ENCODE measurements around the gene CDC42EP1.
"Not testable (repeated sequence)": the region's sequence is repeated elsewhere in the genome, so short reads cannot be mapped to it uniquely, and the experiment has no call there.

The CDC42EP1 gene

DNA sequence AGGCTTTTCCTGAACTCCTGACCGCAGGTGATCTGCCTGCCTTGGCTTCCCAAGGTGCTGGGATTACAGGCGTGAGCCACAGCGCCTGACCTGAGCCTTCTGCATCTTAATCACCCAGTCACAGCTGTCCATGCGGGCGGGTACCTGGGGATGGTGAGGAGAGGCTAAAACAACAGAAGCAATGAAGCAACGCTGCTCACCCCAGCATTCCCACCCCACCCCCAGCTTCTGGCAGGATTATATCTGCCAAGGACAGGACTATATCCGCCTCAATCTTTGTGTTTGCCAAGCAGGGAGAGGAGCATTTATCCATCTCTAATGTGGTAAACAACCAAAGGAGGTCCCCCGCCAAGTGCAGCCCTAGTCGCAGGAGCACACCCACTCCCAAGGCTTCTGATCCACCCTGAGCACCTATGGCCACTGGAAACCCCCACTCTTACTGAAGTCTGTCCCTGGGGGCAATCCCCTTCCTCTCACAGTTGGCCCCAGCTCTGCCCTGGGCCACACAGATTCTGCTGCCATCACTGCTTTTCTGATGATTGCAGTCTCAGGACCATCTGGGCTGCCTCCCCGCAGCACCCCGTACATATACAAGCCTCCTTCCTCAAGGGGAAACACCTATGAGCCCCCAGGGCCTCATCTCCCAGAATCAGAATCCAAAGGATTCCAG, 28.4 kb downstream of the CDC42EP1 start:
- DNase-seq = no peak

DNA sequence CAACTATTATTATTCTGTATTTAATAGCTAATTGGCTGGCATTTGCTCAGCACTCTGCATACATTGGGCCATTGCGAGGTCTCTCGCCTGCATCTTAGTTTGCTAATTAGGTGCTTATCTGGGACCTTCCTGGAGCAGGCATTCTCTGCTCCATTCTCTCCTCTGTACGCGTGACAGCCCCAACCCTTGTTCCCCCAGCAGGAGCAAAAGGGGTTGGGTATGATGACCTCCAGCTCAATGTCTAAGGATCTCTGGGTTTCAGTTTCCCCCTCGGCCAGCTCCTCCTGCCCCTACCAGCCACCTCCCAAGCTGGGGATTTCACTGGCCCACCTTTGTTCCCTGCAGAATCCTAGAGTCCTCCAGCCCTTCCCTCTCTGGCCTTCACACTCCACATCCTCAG, 29.4 kb downstream of the CDC42EP1 start:
- DNase-seq = no peak

DNA sequence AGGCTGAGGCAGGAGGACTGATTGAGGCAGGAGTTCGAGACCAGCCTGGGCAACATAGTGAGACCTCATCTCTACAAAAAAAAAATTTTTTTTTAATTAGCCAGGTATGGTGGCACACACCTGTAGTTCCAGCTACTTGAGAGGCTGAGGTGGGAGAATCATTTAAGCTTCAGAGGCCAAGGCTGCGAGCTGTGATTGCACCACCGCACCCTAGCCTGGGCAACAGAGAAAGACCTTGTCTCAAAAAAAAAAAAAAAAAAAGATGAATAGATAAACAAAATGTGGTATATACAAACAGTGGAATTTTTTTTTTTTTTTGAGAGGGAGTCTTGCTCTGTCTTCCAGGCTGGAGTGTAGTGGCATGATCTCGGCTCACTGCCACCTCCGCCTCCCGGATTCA, 30.8 kb downstream of the CDC42EP1 start:
- not testable (repeated sequence) for DNase-seq

DNA sequence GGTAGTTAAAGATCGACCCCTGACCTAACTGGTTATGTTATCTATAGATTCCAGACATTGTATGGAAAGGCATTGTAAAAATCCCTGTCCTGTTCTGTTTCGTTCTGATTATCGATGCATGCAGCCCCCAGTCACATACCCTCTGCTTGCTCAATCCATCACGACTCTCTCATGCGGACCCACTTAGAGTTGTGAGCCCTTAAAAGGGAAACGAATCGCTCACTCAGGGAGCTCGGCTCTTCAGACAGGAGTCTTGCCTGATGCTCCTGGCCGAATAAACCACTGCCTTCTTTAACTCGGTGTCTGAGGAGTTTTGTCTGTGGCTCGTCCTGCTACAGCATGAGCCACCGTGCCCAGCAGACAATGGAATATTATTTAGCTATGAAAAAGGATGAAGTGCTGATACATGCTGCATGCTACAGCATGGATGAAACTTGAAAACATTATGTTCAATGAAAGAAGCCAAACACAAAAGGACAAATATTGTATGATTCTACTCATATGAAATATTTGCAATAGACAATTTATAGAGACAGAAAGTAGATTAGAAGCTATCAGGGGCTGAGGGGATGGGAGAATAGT, 31.6 kb downstream of the CDC42EP1 start:
- DNase-seq = no peak

DNA sequence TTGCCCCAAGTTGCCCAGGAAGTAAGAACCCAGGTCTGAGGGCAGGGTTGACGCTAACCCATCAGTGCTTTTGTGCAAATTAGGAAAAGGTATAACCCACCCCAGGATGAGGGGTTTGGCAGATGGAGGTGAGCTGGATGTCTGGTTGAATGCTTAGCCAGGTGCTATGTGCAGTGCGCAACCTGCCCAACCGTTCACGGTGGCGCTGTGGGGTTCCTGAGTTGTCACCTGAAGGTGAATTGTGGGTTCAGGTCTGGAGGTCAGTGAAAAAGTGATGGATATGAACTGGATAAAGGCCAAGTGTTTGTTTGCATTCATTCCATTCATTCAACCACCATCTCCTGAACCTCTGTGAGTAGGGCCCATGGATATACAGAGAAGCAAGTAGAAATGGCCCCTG, 34.0 kb downstream of the CDC42EP1 start:
- no peak for DNase-seq

DNA sequence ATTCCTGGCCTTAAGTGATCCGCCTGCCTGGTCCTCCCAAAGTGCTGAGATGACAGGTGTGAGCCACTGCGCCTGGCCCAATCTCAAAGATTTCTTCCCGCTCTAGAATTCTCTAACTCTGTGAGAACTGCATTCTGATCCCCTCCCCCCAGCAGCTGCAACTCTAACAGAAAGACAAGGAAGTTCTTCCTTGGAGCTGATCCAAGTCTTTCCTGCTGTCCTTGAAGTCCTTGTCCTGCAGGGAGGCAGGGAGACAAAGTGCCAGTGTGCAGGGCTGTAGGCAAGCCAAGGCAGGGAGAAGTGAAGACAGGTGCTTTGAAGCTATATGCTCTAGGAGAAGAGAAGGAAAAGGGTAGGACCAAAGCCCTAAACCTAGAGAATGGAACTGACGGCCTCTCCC, 38.9 kb downstream of the CDC42EP1 start:
- DNase-seq = no peak

DNA sequence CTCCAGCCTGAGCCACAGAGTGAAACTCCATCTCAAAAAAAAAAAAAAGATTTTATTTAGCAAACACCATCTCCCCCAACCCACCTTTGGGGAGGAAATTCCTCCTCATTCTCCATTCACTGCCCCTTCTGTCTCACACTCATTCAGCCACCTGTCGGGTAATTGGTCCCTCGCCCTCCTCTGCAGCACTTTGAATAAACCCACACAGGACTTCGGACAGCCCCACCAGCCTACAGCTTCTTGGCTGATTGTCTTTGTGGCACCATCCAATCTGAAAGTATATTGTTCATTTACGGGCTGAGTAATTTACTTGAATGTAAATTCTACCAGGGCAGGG, 40.9 kb downstream of the CDC42EP1 start:
- no peak for DNase-seq

DNA sequence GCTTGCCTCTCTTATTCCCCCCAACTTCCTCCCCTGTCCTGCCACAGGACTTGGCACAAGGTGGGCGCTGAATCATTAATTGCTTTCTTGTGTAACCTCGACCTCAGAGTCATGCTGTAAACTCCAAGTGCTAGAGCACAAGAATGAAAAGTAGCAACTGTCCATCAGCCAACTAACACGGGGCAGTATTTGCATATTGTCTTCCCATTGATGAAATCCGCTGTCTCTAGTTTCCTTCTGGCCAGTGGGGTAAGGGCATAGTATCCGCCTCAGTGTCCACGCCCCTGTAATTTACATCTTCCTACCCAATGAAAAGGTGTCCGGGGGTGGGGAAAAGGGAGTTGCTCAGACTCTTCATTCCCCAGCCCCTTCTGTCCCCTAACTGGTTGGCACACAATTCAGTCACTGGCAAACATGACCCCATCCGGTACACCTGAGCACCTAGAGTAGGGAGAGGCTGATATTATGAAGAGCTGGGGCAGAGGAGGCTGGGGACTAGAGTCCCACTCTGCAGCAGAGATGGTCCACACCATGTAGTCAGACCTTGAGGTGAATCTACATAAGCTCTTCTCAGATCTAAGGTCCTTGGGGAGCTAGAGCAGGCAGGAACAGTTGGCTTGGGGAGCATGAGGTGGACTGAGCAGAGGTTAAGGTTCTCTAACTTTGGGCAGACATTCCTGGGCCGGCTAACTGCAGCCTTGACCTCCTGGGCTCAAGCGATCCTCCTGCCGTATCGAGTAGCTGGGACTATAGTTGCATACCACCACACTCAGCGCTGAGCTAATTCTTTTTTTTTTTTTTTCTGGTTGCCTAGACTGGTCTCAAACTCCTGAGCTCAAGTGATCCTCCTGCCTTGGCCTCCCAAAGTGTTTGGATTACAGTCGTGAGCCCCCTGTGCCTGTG, 41.5 kb downstream of the CDC42EP1 start:
- DNase-seq = no peak

DNA sequence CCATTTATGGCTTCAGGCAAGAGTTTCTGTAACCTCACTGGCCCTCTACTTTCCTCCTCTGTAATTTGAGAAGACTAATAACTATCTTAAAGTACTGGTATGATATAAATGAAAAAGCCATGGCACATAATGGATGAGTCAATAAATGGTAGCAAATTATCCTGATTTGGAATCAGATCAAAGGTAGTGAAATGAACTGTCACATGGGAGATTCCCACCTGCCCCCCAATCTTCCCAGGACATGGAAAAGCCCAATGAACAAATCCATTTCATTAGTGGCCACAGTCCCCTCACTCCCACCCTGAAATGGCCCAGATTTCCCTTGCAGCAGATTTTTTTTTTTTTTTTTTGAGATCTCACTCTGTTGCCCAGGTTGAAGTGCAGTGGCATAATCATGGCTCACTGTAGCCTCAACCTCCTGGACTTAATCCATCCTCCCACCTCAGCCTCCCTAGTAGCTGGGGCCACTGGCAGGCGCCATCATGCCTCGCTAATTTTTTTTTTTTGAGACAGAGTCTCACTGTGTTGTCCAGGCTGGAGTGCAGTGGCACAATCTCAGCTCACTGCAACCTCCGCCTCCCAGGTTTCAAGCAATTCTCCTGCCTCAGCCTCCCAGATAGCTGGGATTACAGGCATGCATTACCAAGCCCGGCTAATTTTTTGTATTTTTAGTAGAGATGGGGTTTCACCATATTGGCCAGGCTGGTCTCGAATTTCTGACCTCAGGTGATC, 42.4 kb downstream of the CDC42EP1 start:
- DNase-seq = not testable (repeated sequence)

DNA sequence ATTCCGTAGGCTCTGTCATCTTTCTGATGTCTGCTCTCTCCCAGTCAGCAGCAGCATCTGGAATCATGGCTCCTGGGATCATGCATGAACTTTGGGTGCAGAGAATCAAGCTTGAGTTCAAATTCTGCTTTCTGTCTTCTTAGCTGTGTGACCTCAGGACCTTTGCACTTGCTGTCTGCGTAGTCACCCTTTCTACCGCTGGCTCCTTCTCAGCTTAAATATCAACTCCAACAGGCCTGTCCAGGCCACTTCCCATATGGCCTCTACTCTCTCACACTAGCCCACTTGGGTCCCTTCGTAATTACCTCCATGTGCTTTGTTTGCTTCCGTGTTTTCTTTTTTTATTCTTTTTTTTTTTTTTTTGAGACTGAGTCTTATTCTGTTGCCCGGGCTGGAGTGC, 43.8 kb downstream of the CDC42EP1 start:
- DNase-seq = no peak

DNA sequence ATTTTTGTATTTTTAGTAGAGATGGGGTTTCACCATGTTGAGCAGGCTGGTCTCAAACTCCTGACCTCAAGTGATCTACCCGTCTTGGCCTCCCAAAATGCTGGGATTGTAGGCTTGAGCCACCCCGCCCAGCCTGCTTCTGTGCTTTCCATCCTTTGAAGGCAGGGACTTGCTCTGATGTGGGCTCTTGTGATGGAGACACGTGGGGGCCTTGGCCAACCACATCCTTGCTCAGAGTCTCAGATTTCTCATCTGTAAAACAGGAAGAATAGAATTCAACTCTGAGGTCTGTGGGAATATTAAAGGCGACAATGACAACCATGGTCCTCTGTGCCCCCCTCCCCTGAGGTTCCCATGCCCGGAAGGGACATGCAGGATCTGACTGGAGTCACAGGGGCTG, 44.6 kb downstream of the CDC42EP1 start:
- DNase-seq = no peak

DNA sequence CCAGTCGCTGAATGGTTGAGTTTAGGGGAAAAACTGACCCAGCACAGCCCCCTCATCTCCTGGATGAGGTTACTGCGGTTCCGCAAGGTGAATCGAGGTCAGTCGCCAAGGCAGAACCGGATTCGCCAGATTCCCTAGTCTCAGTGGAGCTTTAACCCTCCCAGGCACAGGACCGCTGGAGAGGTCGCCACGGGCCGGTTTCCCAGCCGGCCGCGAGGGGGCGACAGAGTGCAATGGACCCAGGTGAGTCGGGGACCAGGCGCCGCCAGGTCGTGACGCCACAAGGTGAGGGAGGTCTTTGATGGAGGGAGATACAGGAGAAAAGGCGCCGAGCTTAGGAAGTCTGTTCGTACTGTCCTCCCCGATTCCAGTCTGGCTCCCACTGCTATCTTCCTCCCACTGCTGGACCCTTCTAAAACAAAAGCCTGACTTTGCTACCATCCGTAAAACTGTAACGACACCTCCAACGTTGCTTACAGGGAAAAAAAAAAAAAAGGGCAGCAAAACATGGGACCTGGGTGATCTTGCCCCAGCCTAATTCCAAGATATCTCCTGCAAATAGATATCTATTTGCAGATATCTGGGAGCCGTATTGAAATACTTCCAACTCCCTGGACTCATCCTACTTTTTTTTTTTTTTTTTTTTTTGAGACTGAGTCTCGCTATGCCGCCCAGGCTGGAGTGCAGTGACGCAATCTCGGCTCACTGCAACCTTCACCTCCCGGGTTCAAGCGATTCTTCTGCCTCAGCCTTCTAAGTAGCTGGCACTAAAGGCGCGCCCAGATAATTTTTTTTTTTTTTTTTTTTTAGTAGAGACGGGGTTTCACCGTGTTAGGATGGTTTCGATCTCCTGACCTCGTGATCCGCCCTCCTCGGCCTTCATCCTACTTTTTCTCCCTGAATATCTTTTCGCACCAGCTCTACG, 47.0 kb downstream of the CDC42EP1 start:
- peak; percentile 87 for DNase-seq

DNA sequence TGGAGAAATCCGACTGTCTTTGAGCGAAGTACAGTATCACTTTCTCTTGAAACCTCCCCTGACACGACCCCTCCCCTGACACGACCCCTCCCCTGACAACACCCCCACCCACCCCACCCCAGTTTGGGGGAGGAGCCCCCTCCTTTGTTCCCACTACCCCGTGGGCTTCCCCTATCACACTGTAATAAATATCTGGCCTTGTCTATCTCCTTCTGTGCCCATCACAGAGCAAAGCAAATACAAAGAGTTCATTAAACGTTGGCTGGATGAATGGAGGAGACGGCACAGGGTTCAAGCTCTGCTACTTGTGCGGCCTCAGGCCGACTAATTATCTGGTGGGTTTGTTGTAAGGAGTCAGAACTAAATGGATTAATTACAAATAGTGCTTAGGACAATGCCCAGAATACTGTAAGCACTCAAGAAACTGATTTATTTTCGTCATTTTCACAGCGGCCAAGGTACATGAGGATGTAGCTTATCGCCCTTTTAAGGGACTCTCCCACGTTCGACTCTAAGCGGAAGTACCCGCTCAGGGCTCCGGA, 47.7 kb downstream of the CDC42EP1 start:
- peak; percentile 53 for DNase-seq

DNA sequence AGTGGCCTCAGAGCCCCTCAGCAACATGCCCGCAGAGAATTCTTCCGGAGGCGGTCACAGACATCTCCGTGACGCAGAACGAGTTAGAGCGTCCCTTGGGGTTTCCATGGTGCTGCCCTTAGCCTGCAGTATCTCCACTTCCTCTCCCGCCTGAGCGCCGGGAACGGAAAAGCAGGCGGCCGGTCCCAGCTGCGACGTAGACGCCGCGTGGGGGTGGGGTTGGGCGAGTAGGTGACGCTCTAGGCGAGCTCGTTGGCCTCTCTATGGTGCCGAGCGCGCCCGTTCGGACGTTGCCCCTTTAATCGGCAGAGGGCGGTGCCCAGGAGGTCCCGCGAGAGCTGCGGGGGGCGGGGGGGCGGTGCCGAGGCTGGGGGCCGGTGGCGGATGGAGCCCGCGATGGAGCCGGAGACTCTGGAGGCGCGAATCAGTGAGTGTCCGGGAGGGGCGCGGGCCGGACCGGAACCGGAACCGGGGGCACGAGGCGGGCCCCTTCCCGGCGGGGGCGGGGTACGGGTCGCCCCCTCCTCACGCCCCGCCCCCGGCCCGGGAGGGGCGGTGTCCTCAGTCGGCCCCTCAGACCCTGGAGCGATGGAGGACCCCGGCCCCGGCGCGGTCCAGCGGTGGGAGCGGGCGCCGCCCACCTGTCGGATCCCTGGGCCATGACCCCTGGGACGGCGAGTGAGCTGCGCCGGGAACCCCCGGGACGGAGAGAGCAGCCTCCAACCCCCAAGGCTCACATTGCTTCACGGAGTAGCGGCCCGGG, 48.4 kb downstream of the CDC42EP1 start, which contains the start of gene GGA1:
Gene GGA1 (plus strand): TSS at position 358 of the 763 bp plus-strand sequence. CDS start 27 bp downstream, at position 385.
- DNase-seq = peak; percentile 99

DNA sequence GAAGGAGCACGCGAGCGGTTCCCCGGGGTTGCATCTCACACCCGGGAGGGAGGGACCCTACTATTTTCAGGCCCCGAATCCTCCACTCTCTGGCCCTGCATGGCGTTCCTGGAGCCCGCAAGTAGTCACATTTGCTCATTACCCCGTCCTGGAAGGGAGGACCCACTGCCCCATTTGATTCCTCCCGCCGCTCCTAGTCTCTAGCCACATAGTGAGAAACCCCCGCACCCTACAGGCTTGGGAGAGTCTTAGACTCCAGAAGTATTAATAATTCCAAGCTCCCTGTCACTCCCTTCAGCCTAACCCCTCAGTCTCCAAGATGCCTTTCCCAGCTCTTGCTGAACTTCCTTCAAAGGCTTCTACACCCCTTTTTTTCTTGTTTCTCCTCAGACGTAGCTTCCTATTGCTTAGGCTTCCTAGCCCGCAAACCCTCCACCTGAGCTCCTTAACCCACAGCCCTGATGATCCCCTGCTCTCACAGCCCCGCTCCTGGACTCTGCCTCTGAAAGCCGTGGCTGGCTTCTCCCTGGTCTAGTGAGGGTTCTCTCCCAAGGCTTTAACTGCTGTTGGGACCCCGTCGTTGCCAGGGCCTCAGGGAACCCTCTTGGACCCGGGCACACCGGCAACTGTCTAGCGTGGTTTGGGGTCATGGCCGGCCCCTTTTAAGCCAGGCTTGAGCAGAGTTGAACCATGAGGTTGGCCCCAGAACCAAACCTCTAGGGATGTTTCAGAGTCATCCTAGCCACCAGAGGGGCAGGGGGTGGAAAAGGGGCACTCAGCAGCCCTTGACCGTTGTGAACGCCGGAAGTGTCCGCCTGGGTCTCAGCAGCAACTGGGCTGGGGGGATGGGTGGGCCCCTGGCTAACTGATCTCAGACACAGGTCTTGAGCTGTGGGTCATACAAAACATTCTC, 49.2 kb downstream of the CDC42EP1 start:
- no peak for DNase-seq

DNA sequence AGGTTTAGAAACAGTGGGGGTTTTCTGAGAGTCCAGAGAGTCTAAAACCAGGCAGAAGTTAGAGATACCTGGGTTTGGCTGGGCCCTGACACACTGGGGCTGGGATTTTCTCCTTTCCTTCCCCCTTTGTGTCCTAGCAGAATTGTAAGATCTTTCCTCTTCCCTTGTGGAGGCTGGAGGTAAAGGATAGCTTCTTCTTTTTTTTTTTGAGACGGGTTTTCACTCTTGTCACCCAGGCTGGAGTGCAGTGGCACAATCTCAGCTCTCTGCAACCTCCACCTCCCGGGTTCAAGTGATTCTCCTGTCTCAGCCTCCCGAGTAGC, 49.8 kb downstream of the CDC42EP1 start:
- DNase-seq = not testable (repeated sequence)

DNA sequence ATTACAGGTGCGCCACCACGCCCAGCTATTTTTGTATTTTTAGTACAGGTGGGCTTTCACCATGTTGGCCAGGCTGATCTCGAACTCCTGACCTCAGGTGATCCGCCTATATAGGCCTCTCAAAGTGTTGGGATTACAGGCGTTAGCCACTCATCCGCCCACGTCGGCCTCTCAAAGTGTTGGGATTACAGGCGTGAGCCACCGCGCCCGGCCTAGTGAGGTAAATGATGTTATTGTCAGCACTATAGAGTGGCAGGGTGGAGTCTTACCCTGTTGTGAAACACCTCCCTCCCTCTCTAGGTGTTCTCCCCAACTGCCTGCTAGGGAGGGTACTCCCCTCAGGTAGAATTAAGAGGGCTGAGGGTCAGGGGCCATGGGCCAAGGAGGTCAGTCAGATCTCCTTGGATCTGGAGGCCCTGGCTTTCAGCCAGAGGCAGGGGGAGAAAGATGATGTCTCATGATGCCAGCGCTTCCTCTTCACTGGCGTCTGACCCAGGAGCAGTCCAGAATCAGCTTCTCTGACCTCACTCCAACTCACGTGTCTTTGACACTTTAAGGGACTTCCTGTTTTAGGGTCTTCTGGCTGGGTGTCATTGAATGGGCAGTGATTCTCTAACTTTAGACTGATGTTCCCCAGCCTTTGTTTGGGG, 50.3 kb downstream of the CDC42EP1 start:
- DNase-seq = no peak

DNA sequence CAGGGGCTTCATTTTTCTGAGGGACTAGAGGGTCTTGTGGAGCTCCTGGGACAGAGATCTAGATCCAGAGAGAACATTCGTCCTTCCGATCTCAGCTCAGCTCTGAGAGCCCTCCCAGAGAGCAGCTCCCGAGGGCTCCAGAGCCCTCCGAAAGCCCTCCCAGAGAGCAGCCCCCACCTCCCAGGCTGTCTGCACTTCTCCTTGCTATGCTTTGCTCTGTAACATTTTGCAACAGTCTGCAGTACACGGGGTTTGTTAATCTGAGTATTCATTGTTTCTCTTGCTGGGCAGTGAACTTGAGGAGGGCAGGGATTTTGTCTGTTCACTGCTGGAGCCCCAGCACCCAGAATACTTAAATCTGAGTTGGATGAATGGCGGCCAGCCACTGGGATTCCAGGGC, 50.9 kb downstream of the CDC42EP1 start:
- DNase-seq = no peak
